ENCODE measurements around the gene NKAIN2. TPM values are rescaled to one million over a fixed set of nuclear protein-coding genes. Genes with fewer than 3 reads are reported as not detected.

The NKAIN2 gene
- total and polyA plus RNA-seq, 9 of the 15 experiments (the other 6 are each of a cell fraction or from before 2014, with no cell fraction given) = not detected

DNA sequence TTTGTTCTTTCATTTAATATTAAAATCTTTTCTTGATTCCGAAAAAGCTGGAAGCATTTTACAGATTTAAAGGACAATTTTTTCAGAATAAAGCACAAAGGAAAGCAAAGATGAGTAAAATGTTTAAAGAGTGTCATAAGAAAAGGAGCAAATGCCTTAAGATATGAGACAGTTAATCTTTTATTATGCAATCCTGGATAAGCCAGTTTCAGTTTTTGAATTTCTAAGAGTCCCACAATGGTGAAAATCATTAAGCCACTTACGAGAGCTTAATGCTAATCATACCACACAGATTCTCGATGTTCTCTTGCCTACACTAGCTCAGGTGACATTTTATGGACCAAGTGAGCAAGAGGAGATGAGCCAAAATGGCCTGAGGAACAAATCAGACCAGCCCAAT lies 1054.9 kb downstream of the NKAIN2 start:
- intact Hi-C loops (cut with micrococcal nuclease) = loop anchor here (10.0 kb wide), 2 partner anchors 1054 to 1464 kb away; partner anchors contain the start of gene NKAIN2
- H3K4me3 ChIP-seq = no peak overlapping the region
- ChIA-PET CTCF (ENCODE audit: low intra/inter-chr PET ratio) (no interaction called here), POLR2A (interaction anchor here (0.7 kb wide), 1 partner anchor 331 kb away, joined by 3 read pairs; no protein-coding TSS in a partner anchor)
- no peak for FAIRE-seq
- no peaks in the 10 kb centered on the region for H3K36me3 ChIP-seq (ENCODE audit: control insufficient read depth, insufficient read depth, low read length)
- in situ Hi-C loops (cut with MboI) = no loop called here
- no peaks in the 10 kb centered on the region for H3K4me1 ChIP-seq (replicated peaks in 1 of 2; ENCODE audit: control insufficient read depth in 2 of 2, insufficient read depth in 2 of 2, low read length in 2 of 2)
- DNase-seq (ENCODE audit: extremely low read depth in 1 of 4, low spot score in 3 of 4) = no peak
- no peak overlapping the region for H3K9ac ChIP-seq (ENCODE audit: insufficient read depth in 1 of 2, low read depth in 2 of 2, low read length in 2 of 2)
- H4K20me1 ChIP-seq (replicated peaks; ENCODE audit: control insufficient read depth, insufficient read depth, low read length) = no peaks in the 10 kb centered on the region
- H2AFZ ChIP-seq (ENCODE audit: low read depth, low read length) = no peak overlapping the region
- no peak overlapping the region for H3K4me2 ChIP-seq (ENCODE audit: insufficient read depth, low read length)
- WGBS (ENCODE audit: insufficient coverage, low coverage, missing lambda C conversion rate) = 2% methylated on average over 3 of the region's 3 CpGs
- H3K27ac ChIP-seq (ENCODE audit: extremely low read depth, low read depth, low read length) = no peak overlapping the region
- no peaks in the 10 kb centered on the region for H3K9me1 ChIP-seq (ENCODE audit: control insufficient read depth, insufficient read depth, low read length)
- no peak for ATAC-seq
- H3K9me3 ChIP-seq (replicated peaks; ENCODE audit: control insufficient read depth, insufficient read depth, low read depth, low read length) = no peaks in the 10 kb centered on the region
- no TSS peak for BruUV-seq (replicated peaks)
- no peaks in the 10 kb centered on the region for H3K79me2 ChIP-seq (ENCODE audit: control insufficient read depth, insufficient read depth, low read length)
- no peaks in the 10 kb centered on the region for H3K27me3 ChIP-seq (ENCODE audit: control insufficient read depth in 2 of 2, insufficient read depth in 2 of 2, low read length in 2 of 2)
- no peak for TF ChIP-seq XRCC5 (IDR thresholded peaks at IDR 0.05; ENCODE audit: low read depth, low read length)
- no peak for TF ChIP-seq GABPA (tag; conservative IDR thresholded peaks at IDR 0.05; ENCODE audit: low read depth)
- TF ChIP-seq ZNF449 (CRISPR knock-in tag; IDR thresholded peaks at IDR 0.05) = no peak
- TF ChIP-seq ZNF707 (CRISPR knock-in tag; conservative IDR thresholded peaks at IDR 0.05) = no peak
- no peak for TF ChIP-seq ZNF717 (CRISPR knock-in tag; IDR thresholded peaks at IDR 0.05)
- TF ChIP-seq ADNP (tag; IDR thresholded peaks at IDR 0.05) = no peak
- TF ChIP-seq PHF21A (IDR thresholded peaks at IDR 0.05; ENCODE audit: borderline replicate concordance, low read depth) = no peak
- no peak for TF ChIP-seq NONO (IDR thresholded peaks at IDR 0.05; ENCODE audit: low read depth in 2 of 2, low read length in 1 of 2)
- no peak for TF ChIP-seq CREM (IDR thresholded peaks at IDR 0.05; ENCODE audit: low read depth)
- no peak for TF ChIP-seq HLTF (IDR thresholded peaks at IDR 0.05)
- no peak for TF ChIP-seq BCLAF1 (IDR thresholded peaks at IDR 0.05; ENCODE audit: borderline replicate concordance in 1 of 2, control insufficient read depth in 1 of 2, low read depth in 2 of 2, low read length in 1 of 2)
- TF ChIP-seq IFI16 (CRISPR knock-in tag; IDR thresholded peaks at IDR 0.05) = no peak
- no peak for TF ChIP-seq E2F6 (IDR thresholded peaks at IDR 0.05; ENCODE audit: borderline replicate concordance in 1 of 2, extremely low read depth in 1 of 2, insufficient read depth in 1 of 2, insufficient read length in 1 of 2, low read depth in 1 of 2, low read length in 1 of 2, poor library complexity in 1 of 2, severe bottlenecking in 1 of 2)
- no peak for TF ChIP-seq KHSRP (IDR thresholded peaks at IDR 0.05)
- TF ChIP-seq PPARD (CRISPR knock-in tag; IDR thresholded peaks at IDR 0.05) = no peak
- no peak for TF ChIP-seq ZNF76 (CRISPR knock-in tag; IDR thresholded peaks at IDR 0.05; ENCODE audit: borderline replicate concordance)
- TF ChIP-seq SMC3 (conservative IDR thresholded peaks at IDR 0.05; ENCODE audit: insufficient read depth, low read depth, low read length) = no peak
